ENCODE measurements around the gene LIFR.

LIFR gene

DNA sequence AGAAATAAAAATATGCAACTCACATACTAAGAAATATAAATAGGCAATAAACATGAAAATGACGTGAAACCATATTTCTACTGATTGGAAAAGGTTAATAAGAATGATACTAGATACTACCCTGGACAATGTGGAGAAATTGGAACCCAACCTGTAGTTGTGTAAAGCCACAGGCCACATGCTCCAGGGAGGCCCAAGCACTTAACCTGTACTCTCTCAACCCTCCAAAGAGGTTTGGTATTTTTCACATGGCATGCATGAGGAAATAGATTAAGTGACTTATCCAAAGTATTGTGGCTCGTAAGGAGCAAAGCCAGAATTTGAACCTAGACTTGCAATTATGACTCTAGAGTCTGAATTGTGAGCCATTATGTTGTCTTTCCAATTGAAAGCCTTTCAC is 13.4 kb downstream of the LIFR start:
- no peak for DNase-seq (ENCODE audit: low spot score)
- in situ Hi-C loops (cut with MboI; ENCODE audit: low sequenced_read_pairs, unreplicated experiment) = no loop called here
- TF ChIP-seq, protein P1, sequence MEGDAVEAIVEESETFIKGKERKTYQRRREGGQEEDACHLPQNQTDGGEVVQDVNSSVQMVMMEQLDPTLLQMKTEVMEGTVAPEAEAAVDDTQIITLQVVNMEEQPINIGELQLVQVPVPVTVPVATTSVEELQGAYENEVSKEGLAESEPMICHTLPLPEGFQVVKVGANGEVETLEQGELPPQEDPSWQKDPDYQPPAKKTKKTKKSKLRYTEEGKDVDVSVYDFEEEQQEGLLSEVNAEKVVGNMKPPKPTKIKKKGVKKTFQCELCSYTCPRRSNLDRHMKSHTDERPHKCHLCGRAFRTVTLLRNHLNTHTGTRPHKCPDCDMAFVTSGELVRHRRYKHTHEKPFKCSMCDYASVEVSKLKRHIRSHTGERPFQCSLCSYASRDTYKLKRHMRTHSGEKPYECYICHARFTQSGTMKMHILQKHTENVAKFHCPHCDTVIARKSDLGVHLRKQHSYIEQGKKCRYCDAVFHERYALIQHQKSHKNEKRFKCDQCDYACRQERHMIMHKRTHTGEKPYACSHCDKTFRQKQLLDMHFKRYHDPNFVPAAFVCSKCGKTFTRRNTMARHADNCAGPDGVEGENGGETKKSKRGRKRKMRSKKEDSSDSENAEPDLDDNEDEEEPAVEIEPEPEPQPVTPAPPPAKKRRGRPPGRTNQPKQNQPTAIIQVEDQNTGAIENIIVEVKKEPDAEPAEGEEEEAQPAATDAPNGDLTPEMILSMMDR (IDR thresholded peaks at IDR 0.05; ENCODE audit: borderline replicate concordance, control extremely low read depth, extremely low read depth, insufficient read depth, missing control alignments) = no peak

DNA sequence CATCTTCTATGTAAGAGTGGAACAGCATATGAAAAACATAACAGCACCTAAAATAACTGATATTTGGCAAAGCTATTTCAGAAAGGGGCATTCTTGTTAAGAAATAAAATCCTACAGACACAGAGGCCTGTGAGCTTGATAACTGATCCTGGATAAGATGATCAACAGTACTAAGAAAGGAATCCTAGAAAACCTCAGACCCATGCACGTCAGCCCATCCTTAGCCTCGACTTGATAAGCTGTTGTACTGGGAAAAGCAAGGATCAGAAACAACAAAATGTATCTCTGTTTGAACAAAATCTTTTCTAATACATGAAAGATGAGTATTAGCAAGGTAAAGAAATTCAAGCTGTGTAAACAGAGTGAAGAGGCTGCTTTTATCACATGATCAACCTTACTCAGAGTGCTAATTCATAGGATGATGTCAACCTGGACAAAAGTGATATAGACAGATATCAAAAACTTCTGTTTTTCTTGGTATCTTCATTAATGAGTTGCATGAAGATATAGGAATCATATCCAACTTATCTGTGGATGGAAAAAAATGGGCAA is 15.2 kb downstream of the LIFR start:
- no peak for DNase-seq (ENCODE audit: low spot score)
- in situ Hi-C loops (cut with MboI; ENCODE audit: low sequenced_read_pairs, unreplicated experiment) = no loop called here
- TF ChIP-seq, protein P1 (IDR thresholded peaks at IDR 0.05; ENCODE audit: borderline replicate concordance, control extremely low read depth, extremely low read depth, insufficient read depth, missing control alignments) = no peak

DNA sequence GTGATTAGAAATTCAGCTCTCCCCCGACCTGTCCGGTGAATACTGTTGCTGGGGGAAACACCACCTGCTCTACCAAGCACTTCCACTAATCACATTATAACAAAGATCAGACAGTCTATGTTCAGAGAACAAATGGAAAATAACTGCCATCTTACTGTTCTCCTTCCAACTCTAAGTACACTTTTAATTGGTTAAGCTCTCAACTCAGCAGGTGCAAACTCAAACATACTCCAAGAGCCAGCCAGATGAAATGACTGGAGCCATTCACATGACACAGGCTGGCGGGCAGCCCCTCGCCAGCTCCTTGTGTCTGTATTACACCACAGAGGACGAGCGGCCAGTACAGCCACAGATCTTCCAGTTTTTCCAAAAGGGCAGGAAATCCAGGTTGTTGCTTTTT is 16.1 kb downstream of the LIFR start:
- in situ Hi-C loops (cut with MboI; ENCODE audit: low sequenced_read_pairs, unreplicated experiment) = no loop called here
- DNase-seq (ENCODE audit: low spot score) = no peak
- TF ChIP-seq, protein P1 (IDR thresholded peaks at IDR 0.05; ENCODE audit: borderline replicate concordance, control extremely low read depth, extremely low read depth, insufficient read depth, missing control alignments) = no peak

DNA sequence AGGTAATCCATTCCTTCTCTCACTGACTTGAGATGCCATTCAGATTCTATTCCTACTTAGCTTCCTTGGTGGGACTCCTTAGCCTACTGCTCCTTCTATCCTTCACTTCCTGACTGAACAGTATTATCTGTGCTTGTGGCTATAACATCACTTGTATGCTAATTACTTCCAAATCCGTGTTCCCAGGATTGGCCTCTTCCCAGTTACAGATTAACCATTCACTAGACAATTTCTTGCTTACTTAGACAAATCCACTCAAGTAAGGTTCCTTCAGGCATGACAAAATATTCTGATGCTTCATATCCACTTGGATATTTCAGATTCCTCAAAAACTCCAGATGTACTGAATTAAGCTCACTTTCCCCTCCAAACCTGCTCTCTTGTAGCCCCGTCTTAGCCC is 18.3 kb downstream of the LIFR start:
- TF ChIP-seq, protein P1 (IDR thresholded peaks at IDR 0.05; ENCODE audit: borderline replicate concordance, control extremely low read depth, extremely low read depth, insufficient read depth, missing control alignments) = no peak
- in situ Hi-C loops (cut with MboI; ENCODE audit: low sequenced_read_pairs, unreplicated experiment) = no loop called here
- DNase-seq (ENCODE audit: low spot score) = no peak

DNA sequence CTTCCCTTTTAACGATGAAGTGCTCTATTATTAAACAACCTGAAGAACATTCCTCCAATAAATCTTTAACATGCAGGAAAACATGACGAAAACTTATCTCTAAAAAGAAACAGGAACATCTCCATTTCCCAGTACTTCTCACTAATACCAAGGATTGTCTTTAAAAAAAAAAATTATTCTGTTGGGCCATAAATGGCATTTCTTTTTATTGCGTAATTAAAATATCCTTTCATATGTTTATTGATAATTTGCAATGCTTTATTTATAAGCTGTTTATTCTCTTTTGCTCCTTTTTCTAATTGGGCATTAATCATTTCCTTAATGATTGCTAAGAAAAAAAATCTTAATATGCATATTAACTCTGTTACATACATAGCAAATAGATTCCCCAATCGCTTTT is 18.9 kb downstream of the LIFR start:
- in situ Hi-C loops (cut with MboI; ENCODE audit: low sequenced_read_pairs, unreplicated experiment) = no loop called here
- no peak for DNase-seq (ENCODE audit: low spot score)
- TF ChIP-seq, protein P1 (IDR thresholded peaks at IDR 0.05; ENCODE audit: borderline replicate concordance, control extremely low read depth, extremely low read depth, insufficient read depth, missing control alignments) = no peak

DNA sequence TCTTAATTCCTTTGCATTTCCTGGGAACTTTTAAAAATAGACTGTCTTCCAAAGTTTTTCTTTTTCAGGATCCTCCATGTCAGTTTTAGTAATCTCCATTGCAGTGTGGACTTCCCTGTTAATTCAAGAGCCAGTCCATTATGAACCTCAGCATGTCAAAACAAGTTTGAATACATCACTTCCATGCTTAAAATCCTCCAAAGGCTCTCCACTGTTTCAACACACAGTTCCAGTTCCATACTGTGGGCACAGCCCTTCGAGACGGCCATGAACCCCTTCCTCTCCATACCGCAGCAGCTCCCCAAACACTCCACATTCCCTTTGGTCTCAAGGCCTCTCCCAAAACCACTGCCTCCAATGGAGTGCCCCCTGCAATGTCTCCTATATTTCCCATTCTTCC is 19.5 kb downstream of the LIFR start:
- in situ Hi-C loops (cut with MboI; ENCODE audit: low sequenced_read_pairs, unreplicated experiment) = no loop called here
- TF ChIP-seq, protein P1 (IDR thresholded peaks at IDR 0.05; ENCODE audit: borderline replicate concordance, control extremely low read depth, extremely low read depth, insufficient read depth, missing control alignments) = no peak
- DNase-seq (ENCODE audit: low spot score) = no peak

DNA sequence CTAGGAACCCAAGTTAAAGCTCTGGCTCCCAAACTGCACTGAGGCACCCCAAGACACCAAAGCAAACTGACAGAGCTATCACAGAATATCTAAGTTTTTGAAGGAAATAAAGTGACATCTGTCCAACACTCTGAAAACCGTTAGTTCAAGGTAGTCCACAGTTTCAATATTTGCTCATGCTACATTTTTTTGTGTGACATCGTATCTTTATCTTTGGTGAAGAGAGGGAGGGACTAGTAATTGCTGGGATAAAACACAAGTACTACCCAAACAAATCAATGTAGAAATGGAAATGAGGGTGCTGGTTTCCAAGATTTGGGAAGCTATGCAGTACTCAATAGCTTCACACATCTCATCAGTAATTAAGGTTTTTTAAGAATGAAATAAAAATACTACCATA is 20.6 kb downstream of the LIFR start:
- in situ Hi-C loops (cut with MboI; ENCODE audit: low sequenced_read_pairs, unreplicated experiment) = no loop called here
- no peak for DNase-seq (ENCODE audit: low spot score)
- TF ChIP-seq, protein P1 (IDR thresholded peaks at IDR 0.05; ENCODE audit: borderline replicate concordance, control extremely low read depth, extremely low read depth, insufficient read depth, missing control alignments) = no peak
